ENCODE results near the gene P4HB. TPM values are rescaled to one million over a fixed set of nuclear protein-coding genes. Genes with fewer than 3 reads are reported as not detected.

Gene P4HB
- polyA plus RNA-seq, 2 donors, result 582 to 595 TPM

GRCh38 chr17:81807839-81808238 is 52.5 kb downstream of the P4HB start:
- H3K27me3 ChIP-seq (ENCODE audit: control insufficient read depth in 1 of 2, insufficient read depth in 2 of 2, low read length in 2 of 2), result peaks cover 0 to 38% of the 10 kb centered on the region in 2 donors
- H3K4me1 ChIP-seq (ENCODE audit: control insufficient read depth in 2 of 2, insufficient read depth in 2 of 2, low read length in 1 of 2), result peaks cover 0 to 5% of the 10 kb centered on the region in 2 donors
- H3K27ac ChIP-seq (ENCODE audit: low read depth in 2 of 2, low read length in 1 of 2), result no peak overlapping the region
- H3K9me3 ChIP-seq (ENCODE audit: control insufficient read depth in 2 of 2, insufficient read depth in 1 of 2, low read depth in 1 of 2, low read length in 1 of 2), result peaks cover 0 to 4% of the 10 kb centered on the region in 2 donors
- no peaks in the 10 kb centered on the region for H3K36me3 ChIP-seq (ENCODE audit: control insufficient read depth in 2 of 2, insufficient read depth in 2 of 2, low read length in 1 of 2)
- no peak overlapping the region for H3K4me3 ChIP-seq (ENCODE audit: low read depth in 1 of 2, low read length in 2 of 2)
- 45 to 63% methylated on average over 12 to 13 of the region's 13 CpGs for WGBS, 2 donors

GRCh38 chr17:81807210-81807719 is 53.1 kb downstream of the P4HB start:
- Histone ChIP-seq H3K27ac (ENCODE audit: low read depth in 2 of 2, low read length in 1 of 2) (no peak overlapping the region), H3K9me3 (ENCODE audit: control insufficient read depth in 2 of 2, insufficient read depth in 1 of 2, low read depth in 1 of 2, low read length in 1 of 2) (peaks cover 0 to 4% of the 10 kb centered on the region in 2 donors), H3K4me1 (ENCODE audit: control insufficient read depth in 2 of 2, insufficient read depth in 2 of 2, low read length in 1 of 2) (peaks cover 0 to 5% of the 10 kb centered on the region in 2 donors), H3K36me3 (ENCODE audit: control insufficient read depth in 2 of 2, insufficient read depth in 2 of 2, low read length in 1 of 2) (no peaks in the 10 kb centered on the region), H3K4me3 (ENCODE audit: low read depth in 1 of 2, low read length in 2 of 2) (no peak overlapping the region), H3K27me3 (ENCODE audit: control insufficient read depth in 1 of 2, insufficient read depth in 2 of 2, low read length in 2 of 2) (peaks cover 0 to 41% of the 10 kb centered on the region in 2 donors)
- 48 to 54% methylated on average over 18 of the region's 18 CpGs for WGBS, 2 donors

- Histone ChIP-seq H3K27ac (ENCODE audit: low read depth in 2 of 2, low read length in 1 of 2) (no peak overlapping the region), H3K27me3 (ENCODE audit: control insufficient read depth in 1 of 2, insufficient read depth in 2 of 2, low read length in 2 of 2) (peaks cover 0 to 43% of the 10 kb centered on the region in 2 donors), H3K9me3 (ENCODE audit: control insufficient read depth in 2 of 2, insufficient read depth in 1 of 2, low read depth in 1 of 2, low read length in 1 of 2) (peaks cover 0 to 4% of the 10 kb centered on the region in 2 donors), H3K4me1 (ENCODE audit: control insufficient read depth in 2 of 2, insufficient read depth in 2 of 2, low read length in 1 of 2) (peaks cover 0 to 5% of the 10 kb centered on the region in 2 donors), H3K4me3 (ENCODE audit: low read depth in 1 of 2, low read length in 2 of 2) (no peak overlapping the region), H3K36me3 (ENCODE audit: control insufficient read depth in 2 of 2, insufficient read depth in 2 of 2, low read length in 1 of 2) (no peaks in the 10 kb centered on the region)
- 21 to 27% methylated on average over 22 to 23 of the region's 23 CpGs for WGBS, 2 donors
Observed at GRCh38 chr17:81806461-81807209, 53.7 kb downstream of the P4HB start.

GRCh38 chr17:81805707-81806460 is 54.5 kb downstream of the P4HB start:
- H3K27ac ChIP-seq (ENCODE audit: low read depth in 2 of 2, low read length in 1 of 2), result no peak overlapping the region
- no peak overlapping the region for H3K4me3 ChIP-seq (ENCODE audit: low read depth in 1 of 2, low read length in 2 of 2)
- H3K9me3 ChIP-seq (ENCODE audit: control insufficient read depth in 2 of 2, insufficient read depth in 1 of 2, low read depth in 1 of 2, low read length in 1 of 2), result peaks cover 0 to 4% of the 10 kb centered on the region in 2 donors
- H3K4me1 ChIP-seq (ENCODE audit: control insufficient read depth in 2 of 2, insufficient read depth in 2 of 2, low read length in 1 of 2), result peaks cover 0 to 8% of the 10 kb centered on the region in 2 donors
- H3K27me3 ChIP-seq (ENCODE audit: control insufficient read depth in 1 of 2, insufficient read depth in 2 of 2, low read length in 2 of 2), result peaks cover 0 to 48% of the 10 kb centered on the region in 2 donors
- H3K36me3 ChIP-seq (ENCODE audit: control insufficient read depth in 2 of 2, insufficient read depth in 2 of 2, low read length in 1 of 2), result no peaks in the 10 kb centered on the region
- WGBS, 2 donors, result 45 to 52% methylated on average over 18 of the region's 18 CpGs

GRCh38 chr17:81804559-81805399 is 55.6 kb downstream of the P4HB start:
- Histone ChIP-seq H3K4me3 (ENCODE audit: low read depth in 1 of 2, low read length in 2 of 2) (no peak overlapping the region), H3K36me3 (ENCODE audit: control insufficient read depth in 2 of 2, insufficient read depth in 2 of 2, low read length in 1 of 2) (no peaks in the 10 kb centered on the region), H3K4me1 (ENCODE audit: control insufficient read depth in 2 of 2, insufficient read depth in 2 of 2, low read length in 1 of 2) (peaks cover 0 to 8% of the 10 kb centered on the region in 2 donors), H3K9me3 (ENCODE audit: control insufficient read depth in 2 of 2, insufficient read depth in 1 of 2, low read depth in 1 of 2, low read length in 1 of 2) (peaks cover 0 to 4% of the 10 kb centered on the region in 2 donors), H3K27ac (ENCODE audit: low read depth in 2 of 2, low read length in 1 of 2) (no peak overlapping the region), H3K27me3 (ENCODE audit: control insufficient read depth in 1 of 2, insufficient read depth in 2 of 2, low read length in 2 of 2) (peaks cover 0 to 45% of the 10 kb centered on the region in 2 donors)
- 4 to 5% methylated on average over 43 to 65 of the region's 65 CpGs for WGBS, 2 donors

- no peaks in the 10 kb centered on the region for H3K36me3 ChIP-seq (ENCODE audit: control insufficient read depth in 2 of 2, insufficient read depth in 2 of 2, low read length in 1 of 2)
- no peaks in the 10 kb centered on the region for H3K9me3 ChIP-seq (ENCODE audit: control insufficient read depth in 2 of 2, insufficient read depth in 1 of 2, low read depth in 1 of 2, low read length in 1 of 2)
- H3K27me3 ChIP-seq (ENCODE audit: control insufficient read depth in 1 of 2, insufficient read depth in 2 of 2, low read length in 2 of 2), result peaks cover 0 to 45% of the 10 kb centered on the region in 2 donors
- WGBS, 2 donors, result 1% methylated on average over 44 to 110 of the region's 110 CpGs
- peaks cover 0 to 8% of the 10 kb centered on the region in 2 donors for H3K4me1 ChIP-seq (ENCODE audit: control insufficient read depth in 2 of 2, insufficient read depth in 2 of 2, low read length in 1 of 2)
- no peak within 1 kb of the TSS for H3K27ac ChIP-seq (ENCODE audit: low read depth in 2 of 2, low read length in 1 of 2)
- peak within 1 kb of the TSS in 1 of 2 donors; percentile 13 for H3K4me3 ChIP-seq (ENCODE audit: low read depth in 1 of 2, low read length in 2 of 2)
Observed at GRCh38 chr17:81803728-81804558, 56.4 kb downstream of the P4HB start, which contains the start of gene GCGR. TSS of gene GCGR (plus strand) at chr17:81804150. CDS start at chr17:81809019, 4,869 bp downstream.

- Histone ChIP-seq H3K27me3 (ENCODE audit: control insufficient read depth in 1 of 2, insufficient read depth in 2 of 2, low read length in 2 of 2) (peaks cover 0 to 45% of the 10 kb centered on the region in 2 donors), H3K9me3 (ENCODE audit: control insufficient read depth in 2 of 2, insufficient read depth in 1 of 2, low read depth in 1 of 2, low read length in 1 of 2) (no peaks in the 10 kb centered on the region), H3K36me3 (ENCODE audit: control insufficient read depth in 2 of 2, insufficient read depth in 2 of 2, low read length in 1 of 2) (no peaks in the 10 kb centered on the region), H3K4me1 (ENCODE audit: control insufficient read depth in 2 of 2, insufficient read depth in 2 of 2, low read length in 1 of 2) (peaks cover 0 to 8% of the 10 kb centered on the region in 2 donors), H3K27ac (ENCODE audit: low read depth in 2 of 2, low read length in 1 of 2) (no peak overlapping the region), H3K4me3 (ENCODE audit: low read depth in 1 of 2, low read length in 2 of 2) (no peak overlapping the region)
- WGBS, 2 donors, result 34 to 37% methylated on average over 24 to 26 of the region's 26 CpGs
Observed at GRCh38 chr17:81802856-81803643, 57.3 kb downstream of the P4HB start.
